GM18499 (cell line): ENCODE data around the gene TTC8.
"Not testable (repeated sequence)": the region's sequence is repeated elsewhere in the genome, so short reads cannot be mapped to it uniquely, and the experiment has no call there.

Source experiments
- ATAC-seq: cut with Tn5 transposase; IDR thresholded peaks from one replicate; pipeline ENCODE4 v1.9.1; 2021; ENCODE audit warnings: moderate number of reproducible peaks; ENCODE audit not compliant: insufficient read depth, unreplicated experiment

Gene TTC8

DNA sequence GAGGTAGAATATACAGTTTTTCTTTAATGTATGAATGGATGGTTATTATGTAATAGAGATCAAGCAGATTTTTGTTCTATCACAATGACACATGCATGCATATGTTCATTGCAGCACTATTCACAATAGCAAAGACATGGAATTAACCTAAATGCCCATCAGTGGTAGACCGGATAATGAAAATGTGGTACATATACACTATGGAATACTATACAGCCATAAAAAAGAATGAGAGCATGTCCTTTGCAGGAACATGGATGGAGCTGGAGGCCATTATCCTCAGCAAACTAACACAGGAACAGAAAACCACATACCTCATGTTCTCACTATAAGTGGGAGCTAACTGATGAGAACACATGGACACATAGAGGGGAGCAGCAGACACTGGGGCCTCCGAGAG lies 34.7 kb downstream of the TTC8 start:
- not testable (repeated sequence) for ATAC-seq

DNA sequence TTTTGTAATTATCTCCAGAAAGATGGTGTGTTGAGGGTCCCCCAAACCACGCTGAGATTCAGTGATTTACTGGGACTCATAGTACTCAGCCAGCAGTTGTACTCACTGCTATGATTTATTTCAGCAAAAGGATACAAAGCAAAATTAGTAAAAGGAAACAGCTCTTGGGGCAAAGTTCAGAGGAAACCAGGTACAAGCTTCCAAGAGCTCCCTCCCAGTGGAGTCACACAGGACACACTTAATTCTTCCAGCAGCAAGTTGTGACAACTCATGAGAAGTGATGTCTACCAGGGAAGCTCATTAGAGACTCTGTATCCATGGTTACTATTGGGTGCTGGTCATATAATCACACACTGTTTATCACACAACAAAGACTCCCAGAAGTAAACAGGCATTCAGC lies 38.7 kb downstream of the TTC8 start:
- no peak for ATAC-seq

DNA sequence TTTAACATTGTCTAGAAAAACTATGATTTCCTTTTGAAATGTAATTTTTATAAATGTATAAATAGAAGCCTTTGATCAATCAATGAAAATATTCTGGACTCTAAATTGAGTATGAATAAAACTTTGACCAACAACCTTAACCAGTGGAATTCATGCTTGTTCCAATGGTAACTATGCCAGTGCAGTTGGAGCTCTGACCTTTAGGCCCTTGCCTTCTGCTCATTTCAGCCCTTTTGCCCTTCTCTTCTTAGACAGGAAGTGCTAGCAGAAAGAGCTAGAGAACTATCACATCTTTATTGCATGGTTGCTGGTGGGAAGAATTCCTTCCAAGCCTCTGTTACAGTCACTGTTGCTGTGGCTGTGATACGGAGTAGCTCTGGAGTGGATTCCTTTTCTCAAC lies 39.7 kb downstream of the TTC8 start:
- ATAC-seq = no peak

DNA sequence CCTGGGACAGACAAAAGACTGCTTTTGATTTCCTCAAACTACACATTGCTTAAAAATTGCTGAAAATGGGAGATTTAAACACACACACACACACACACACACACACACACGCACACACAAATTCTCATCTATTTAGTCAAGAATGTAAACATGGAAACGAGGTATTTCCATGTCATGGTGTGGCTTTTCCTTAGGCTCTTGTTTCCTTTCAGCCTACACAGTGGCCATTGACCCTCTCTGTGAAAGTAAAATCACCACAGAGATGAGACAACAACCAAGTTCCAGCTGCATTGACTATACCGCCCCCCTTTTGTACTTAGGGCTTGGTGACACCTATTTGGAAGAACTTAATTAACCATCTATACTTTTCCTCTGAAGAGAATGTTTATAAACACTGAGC lies 41.9 kb downstream of the TTC8 start:
- no peak for ATAC-seq

DNA sequence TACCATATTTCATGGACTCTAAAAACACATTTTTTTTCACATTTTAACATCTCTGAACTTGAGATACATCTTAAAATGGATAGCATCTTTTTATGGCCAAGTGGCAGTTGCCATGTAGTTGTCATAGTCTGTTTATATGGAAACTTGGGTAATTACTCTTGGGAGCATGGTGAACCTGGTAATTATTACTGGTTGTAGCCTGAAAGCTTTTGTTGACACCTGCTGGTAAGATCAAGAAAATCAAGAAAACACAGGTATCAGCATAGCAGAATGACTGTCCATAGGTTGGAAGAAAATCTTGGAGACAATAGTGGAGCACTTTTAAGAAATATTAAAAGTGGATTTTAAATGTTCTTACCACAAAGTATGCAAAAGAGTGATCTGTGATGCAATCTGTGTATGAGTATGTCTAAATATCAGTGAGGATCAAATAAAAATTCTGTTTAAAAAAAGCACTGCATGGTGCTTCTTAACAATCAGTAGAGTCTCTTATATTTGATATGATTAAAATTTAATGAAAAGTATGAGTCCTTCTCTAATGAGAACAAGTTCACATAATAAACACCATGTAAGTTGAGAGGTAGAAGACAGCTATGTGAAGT lies 44.2 kb downstream of the TTC8 start:
- no peak for ATAC-seq

DNA sequence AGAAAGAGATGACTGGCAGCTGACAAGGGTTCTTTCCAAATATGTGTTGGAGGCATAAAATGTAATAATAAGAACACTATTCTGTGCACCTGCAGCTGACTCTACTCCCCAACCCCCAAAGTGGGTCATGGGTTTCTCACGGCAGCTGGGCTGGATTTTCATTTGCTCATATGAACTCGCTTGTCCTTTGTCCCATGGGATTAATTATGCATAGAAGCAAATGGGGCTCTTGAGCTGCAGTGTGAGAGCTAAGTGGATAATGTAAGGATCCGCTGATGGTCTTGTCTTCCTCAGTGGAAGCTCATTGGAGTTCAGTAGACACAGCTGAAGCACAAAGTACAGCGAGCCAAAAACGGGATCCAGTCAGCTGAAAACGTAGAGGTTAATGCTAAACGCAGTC lies 46.3 kb downstream of the TTC8 start:
- ATAC-seq = no peak

DNA sequence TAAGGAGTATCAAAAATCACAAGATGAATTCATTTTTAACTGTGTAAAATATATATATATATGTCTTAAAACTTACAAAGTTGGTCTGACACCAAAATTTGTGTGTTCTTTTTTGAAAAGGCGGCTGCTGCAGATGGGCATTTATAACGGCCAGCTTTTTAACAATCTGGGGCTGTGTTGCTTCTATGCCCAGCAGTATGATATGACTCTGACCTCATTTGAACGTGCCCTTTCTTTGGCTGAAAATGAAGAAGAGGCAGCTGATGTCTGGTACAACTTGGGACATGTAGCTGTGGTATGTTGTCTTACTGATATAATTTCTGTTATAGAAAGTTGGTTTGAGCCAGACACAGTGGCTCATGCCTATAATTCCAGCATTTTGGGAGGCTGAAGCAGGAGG lies 47.0 kb downstream of the TTC8 start:
- no peak for ATAC-seq

DNA sequence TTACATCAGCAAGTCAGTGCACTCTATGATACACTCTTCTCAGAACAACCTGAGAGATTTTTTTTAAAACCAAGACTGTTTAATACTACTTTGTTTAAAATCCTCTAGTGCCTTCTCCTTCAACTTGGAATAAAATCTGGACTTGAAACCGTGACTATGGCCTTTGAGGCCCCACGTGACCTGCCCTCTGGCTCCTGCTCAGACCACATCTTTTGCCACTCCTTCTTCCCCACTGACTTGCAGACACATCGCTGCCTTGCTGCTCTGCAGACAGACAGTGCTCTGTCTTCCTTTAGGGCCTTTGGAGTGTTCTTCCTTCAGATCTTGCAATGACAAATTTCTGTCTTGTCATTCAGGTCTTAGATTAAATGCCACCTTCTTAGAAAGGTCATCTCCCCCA lies 48.5 kb downstream of the TTC8 start:
- no peak for ATAC-seq

DNA sequence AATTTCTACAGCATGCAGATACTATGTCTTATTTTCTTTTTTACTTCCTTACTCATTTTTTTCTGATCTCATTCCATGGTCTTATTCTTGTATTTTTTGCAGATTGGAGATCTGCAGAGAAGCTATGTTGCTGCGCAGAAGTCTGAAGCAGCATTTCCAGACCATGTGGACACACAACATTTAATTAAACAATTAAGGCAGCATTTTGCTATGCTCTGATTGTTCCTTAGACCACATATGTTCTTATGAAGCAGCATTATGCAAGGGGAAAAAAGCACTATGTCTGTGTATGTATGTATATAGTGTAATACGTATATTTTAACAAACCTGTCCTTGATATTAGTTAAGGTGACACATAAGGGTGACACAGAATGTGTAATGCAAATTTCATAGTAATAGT lies 52.7 kb downstream of the TTC8 start:
- no peak for ATAC-seq

DNA sequence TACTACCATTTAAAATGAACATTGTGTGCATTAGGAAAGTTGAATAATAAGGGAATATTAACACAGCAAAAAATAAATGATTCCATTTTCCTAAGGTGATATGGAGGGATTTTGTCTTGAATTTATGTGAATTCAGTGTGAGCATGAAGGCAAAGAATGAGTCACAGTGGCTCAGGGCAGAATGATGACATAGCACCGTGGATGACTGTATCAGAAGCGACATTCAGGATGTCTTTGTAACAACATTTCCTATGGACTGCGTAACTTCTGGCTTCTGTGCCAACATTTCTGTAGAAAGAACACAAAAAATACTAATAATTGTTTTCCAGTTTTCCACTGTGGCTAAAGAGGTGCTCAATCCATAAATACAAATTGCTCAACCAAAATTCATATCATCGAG lies 54.6 kb downstream of the TTC8 start:
- ATAC-seq = no peak

DNA sequence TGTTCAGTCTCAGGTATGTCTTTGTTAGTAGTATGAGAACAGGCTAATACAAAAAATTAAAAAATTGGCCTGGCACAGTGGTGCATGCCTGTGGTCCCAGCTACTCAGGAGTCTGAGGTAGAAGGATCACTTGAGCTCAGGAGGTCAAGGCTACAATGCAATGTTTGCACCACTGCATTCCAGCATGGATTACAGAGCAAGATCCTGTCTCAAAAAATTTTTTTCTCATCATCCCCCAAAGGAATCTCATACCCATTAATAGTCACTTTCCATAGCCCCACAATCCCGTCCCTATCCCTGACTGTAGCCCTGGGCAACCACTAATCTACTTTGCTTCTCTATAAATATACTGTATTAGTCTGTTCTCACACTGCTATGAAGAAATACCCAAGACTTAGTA lies 57.8 kb downstream of the TTC8 start:
- no peak for ATAC-seq

DNA sequence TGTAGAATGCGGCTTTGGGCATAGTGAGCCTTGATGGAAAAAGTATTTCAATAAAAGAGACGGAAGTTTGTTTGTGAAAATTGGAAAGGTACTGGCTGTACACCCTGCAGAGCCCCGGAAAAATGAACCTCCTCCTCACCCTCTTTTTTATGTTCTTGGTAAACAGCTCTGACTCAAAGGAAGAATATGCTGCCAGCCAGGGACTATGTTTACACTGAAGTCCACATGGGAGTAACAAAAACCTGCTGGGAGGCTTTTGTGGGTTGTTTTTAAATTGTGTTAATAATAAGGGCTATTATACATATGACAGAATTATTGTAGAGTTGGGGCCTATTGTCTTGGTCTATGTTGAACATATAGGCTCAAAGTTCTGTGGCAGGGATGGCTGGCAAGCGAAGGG lies 70.7 kb downstream of the TTC8 start:
- ATAC-seq = no peak

DNA sequence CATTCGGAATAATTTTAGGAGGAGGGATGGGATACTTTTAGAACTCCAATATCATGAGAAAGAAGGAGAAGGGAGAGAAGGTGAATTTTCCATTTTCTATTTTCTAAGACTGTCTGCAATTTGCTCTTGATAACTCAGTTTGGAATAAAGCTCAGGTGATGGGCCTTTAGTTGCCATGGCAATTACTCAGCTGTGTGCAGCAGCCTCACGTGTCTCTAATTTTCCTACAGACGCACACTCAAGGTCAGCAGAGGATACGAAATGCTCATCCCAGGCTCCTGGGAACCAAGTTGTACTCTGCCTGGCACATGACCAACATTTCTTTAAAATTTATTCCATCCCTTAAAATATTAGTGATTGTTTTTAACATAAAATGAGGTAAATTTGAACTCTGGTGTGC lies 76.7 kb downstream of the TTC8 start:
- no peak for ATAC-seq

DNA sequence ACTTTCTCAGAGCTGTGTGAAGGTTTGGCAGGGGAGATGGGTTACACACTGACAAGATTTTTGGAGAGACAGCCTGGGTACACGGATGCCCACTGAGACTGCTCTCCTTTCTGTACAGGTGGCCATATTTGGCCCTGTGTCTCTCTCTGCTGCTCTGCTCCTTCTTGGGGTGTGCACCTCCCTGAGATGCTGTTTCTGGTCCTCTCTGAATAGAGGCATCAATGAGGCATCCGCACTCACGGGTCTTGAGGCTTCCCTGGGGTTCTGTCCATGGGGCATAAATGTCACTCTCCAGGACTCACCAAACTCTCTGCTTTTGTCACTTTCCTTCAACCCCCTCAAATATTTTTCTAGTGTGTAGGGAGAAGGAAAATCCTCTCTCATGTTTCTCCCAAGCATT lies 77.5 kb downstream of the TTC8 start:
- no peak for ATAC-seq

DNA sequence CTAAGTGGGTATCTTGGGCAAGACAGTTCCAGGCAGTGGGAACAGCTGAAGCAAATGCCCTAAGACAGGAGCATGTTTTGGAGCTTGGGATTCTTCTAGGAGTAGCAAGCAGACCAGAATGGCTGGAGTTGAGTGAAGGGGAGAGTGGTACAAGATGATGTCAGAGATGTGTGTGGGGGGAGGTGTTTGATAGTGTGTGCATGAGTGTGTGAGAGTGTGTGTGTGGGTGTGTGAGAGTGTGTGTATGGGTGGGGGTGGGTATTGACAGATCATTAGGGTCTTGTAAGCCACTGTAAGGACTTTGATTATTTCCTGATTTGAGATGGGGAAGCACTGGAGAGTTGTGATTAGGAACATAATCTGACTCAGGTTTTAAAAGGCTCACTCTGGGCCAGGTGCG lies 78.4 kb downstream of the TTC8 start:
- no peak for ATAC-seq

DNA sequence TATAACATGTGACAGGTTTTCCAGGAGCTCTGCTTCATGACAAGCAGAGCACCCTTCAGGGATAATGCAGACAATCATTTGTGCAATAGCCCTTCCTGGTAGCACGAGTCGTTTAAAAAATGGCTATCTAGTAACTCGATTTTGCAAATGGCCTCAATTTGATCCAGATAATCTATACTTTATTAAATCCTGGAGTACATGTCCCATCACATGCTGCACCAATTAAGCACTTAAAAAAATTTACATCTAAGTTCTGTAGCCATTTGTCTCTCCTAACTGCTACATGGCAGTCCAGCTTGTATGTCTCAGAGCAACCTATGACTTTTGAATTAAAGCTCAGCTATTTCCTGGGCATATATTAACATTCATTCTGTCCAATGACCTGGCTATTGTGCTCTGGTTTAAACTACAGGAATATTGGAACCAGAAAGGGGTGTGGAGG lies 79.8 kb downstream of the TTC8 start:
- ATAC-seq = no peak

DNA sequence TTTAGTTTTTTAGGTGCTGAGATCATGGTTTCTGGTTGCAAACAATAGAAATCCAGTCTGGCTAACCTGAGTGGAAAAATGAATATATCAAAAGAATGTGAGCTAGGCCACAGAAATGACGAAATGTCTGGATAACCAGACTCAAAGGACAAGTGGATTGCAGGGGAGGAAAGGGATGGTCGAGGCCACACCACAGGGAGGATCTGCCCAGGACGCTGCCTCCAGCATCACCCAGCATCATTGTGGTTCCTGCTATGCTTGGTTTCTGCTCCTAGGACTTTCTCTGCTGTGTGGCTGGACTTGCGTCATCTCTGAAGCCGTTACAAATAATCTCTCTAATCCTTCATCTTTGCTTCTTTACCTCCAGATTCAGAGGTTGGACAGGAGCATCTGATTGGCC lies 80.4 kb downstream of the TTC8 start:
- ATAC-seq = no peak

DNA sequence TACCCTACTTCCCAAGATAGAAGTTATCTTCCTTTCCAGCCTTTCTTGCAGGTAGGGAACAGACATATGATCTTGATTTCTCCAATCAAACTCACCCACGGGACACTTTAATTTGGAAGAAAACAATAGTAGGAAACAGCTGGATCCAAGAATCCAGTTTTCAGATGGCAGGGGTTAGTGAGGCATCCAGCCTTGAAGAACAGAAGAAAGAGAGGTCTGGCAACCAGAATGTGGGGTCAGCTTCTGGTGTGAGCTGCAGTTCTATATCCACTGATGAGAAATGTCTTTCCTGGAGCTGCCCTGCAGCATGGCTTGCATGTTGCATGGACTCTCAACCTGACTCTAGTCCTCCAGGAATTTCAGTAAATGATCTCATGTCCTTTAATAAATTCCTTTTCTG lies 83.8 kb downstream of the TTC8 start:
- no peak for ATAC-seq

DNA sequence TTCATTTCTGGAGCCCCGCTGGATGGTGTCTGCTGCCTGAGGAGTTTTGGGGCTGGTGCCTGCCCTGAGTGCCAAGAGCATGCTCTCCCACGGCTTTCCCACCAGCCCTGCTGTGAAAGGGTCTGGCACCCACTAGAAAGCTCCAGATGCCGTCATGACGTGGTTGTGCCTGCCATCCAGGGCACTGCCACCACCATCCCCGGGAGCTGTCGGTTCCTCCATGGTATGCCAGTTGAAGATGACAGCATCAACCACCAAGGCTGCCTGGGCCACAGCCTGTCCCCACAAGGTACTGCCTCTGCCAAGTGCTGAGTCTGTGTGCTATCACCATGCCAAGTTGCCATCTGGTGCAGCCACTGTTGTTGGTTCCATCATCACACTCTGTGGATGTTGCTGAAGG lies 85.9 kb downstream of the TTC8 start:
- no peak for ATAC-seq

DNA sequence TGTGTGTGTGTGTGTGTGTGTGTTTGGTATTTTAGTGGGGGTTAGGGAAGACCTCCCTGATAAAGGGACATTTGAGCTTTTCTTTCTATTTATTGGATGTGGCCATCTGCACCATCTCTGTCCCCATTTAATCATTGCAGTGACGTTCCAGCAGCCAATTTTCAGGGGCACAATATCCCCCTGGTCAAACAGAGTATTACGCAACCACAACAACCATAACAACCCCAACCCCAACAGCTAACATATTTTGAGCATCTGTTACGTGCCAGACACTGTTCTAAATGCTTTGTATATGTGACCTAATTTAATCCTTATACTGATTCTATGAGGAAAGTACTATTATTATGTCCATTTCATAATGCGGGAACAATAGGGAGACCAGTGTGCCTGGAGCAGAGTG lies 87.4 kb downstream of the TTC8 start:
- no peak for ATAC-seq

DNA sequence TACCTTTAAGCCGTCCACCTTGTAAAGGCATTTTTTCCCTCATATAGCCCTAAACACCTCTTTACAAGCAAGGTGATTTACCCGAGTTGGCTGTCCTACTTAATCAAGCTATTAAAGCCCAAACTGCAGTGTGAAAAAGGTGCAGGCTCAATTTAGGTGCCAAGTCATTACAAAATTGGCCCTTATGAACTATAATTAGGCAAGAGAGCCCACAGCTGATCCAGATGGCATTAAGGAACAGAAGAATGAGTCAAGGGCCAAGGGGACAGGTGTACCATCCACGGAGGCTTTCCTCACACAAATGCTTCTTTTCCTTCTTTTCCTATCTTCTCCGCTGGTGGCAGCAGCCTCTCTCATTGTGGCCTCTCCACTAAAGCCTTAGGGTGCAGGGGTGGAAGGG lies 90.5 kb downstream of the TTC8 start:
- no peak for ATAC-seq

DNA sequence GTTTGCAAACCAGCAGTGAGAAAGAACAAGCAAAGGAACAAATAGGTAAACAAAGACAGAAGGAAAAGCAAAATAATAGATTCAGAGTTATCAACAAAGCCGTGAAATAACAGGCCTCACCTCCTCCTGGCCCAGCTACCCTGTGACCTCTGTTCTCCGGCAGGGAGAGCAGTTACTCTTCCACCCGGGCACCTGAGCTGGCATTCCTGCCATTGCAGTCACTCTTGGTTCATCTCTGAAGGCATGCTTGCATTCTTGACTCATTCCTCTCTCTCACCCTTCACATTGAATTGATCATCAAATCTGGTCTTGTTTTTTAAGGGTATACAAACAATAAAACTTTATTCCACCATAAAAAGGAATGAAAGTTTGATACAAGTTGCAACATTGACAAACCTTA lies 95.1 kb downstream of the TTC8 start:
- ATAC-seq = no peak
